ENCODE data around the gene ZFYVE27.

- TF ChIP-seq CTCF (IDR thresholded peaks at IDR 0.05) (no peak), POLR2A (IDR thresholded peaks at IDR 0.05) (no peak)
Observed at GRCh38 chr10:97800474-97800873, 63.5 kb downstream of the ZFYVE27 start.

All from esophagus squamous epithelium (tissue), 4 donors.